Activated CD8-positive, alpha-beta T cell treated with anti-CD3 and anti-CD28 coated beads for 36 hours (primary cell): ENCODE measurements around the gene TAB3. TPM values are rescaled to one million over a fixed set of nuclear protein-coding genes. Genes with fewer than 3 reads are reported as not detected.

Source experiments
- ATAC-seq: fragments of 200-7000 bp; cut with Tn5 transposase; one replicate; pipeline ENCODE4 v1.10.0; 2021; ENCODE audit warnings: mild to moderate bottlenecking, moderate library complexity
- CTCF ChIA-PET: fragments of 350-600 bp; sonication (Branson Sonifier 250); formaldehyde crosslinking; loops from one replicate; lab custom pipeline; 2021; ENCODE audit warnings: antibody characterized with exemption; lab: Charles Lee
- POLR2A ChIA-PET: fragments of 350-600 bp; sonication (Branson Sonifier 250); formaldehyde crosslinking; loops from one replicate; lab custom pipeline; 2021; ENCODE audit warnings: antibody characterized with exemption; lab: Charles Lee
- DNase-seq: peaks from one replicate; pipeline ENCODE4 v3.0.0-alpha.2; 2020
- H3K27ac Mint-ChIP-seq: one replicate; pipeline ENCODE4 v1.8.0; 2021; ENCODE audit warnings: mild to moderate bottlenecking, mixed read lengths
- H3K27me3 Mint-ChIP-seq: one replicate; pipeline ENCODE4 v1.8.0; 2021; ENCODE audit warnings: mixed read lengths
- H3K36me3 Mint-ChIP-seq: one replicate; pipeline ENCODE4 v1.8.0; 2021; ENCODE audit warnings: low read depth, mixed read lengths
- H3K4me1 Mint-ChIP-seq: one replicate; pipeline ENCODE4 v1.8.0; 2021; ENCODE audit warnings: low read depth, mixed read lengths
- H3K4me3 Mint-ChIP-seq: one replicate; pipeline ENCODE4 v1.8.0; 2021; ENCODE audit warnings: mild to moderate bottlenecking, moderate library complexity, mixed read lengths
- H3K9me3 Mint-ChIP-seq: one replicate; pipeline ENCODE4 v1.8.0; 2021; ENCODE audit warnings: mixed read lengths
- intact Hi-C: fragments of 100-400 bp; cut with micrococcal nuclease; formaldehyde crosslinking; loops from one replicate; pipeline ENCODE4 v1.10.0; 2022
- total RNA-seq, 2 experiments: library from RNA; stranded (reverse); gene quantifications; one replicate each; pipeline ENCODE4 v1.2.3, GENCODE V29; 2021
- TF ChIP-seq, protein P1 (sequence below): fragments of 200-600 bp; IDR thresholded peaks from one replicate; pipeline ENCODE4 v1.8.0; 2022; ENCODE audit warnings: antibody characterized with exemption, mild to moderate bottlenecking

Gene TAB3
- total RNA-seq, 2 experiments from 2014 or later: 15.5 to 16.5 TPM

DNA sequence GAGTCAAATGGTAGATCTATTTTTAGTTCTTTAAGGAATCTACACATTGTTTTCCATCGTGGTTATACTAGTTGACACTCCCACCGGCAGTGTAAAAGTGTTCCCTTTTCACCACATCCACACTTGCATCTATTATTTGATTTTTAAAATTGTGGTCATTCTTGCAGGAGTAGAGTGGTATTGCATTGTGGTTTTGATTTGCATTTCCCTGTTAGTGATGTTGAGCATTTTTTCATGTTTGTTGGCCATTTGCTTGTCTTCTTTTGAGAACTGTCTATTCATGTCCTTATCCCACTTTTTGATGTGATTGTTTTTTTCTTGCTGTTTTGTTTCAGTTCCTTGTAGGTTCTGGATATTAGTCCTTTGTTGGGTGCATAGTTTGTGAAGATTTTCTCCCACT, 70.0 kb downstream of the TAB3 start:
- Mint-ChIP-seq H3K36me3 (no peaks in the 10 kb centered on the region), H3K9me3 (no peaks in the 10 kb centered on the region), H3K27me3 (no peaks in the 10 kb centered on the region), H3K4me3 (no peak overlapping the region), H3K4me1 (peaks cover 7% of the 10 kb centered on the region), H3K27ac (no peak overlapping the region)
- intact Hi-C loops: no loop called here
- ATAC-seq (no peak), DNase-seq (no peak)
- ChIA-PET CTCF (no interaction called here), POLR2A (no interaction called here)
- TF ChIP-seq, protein P1, sequence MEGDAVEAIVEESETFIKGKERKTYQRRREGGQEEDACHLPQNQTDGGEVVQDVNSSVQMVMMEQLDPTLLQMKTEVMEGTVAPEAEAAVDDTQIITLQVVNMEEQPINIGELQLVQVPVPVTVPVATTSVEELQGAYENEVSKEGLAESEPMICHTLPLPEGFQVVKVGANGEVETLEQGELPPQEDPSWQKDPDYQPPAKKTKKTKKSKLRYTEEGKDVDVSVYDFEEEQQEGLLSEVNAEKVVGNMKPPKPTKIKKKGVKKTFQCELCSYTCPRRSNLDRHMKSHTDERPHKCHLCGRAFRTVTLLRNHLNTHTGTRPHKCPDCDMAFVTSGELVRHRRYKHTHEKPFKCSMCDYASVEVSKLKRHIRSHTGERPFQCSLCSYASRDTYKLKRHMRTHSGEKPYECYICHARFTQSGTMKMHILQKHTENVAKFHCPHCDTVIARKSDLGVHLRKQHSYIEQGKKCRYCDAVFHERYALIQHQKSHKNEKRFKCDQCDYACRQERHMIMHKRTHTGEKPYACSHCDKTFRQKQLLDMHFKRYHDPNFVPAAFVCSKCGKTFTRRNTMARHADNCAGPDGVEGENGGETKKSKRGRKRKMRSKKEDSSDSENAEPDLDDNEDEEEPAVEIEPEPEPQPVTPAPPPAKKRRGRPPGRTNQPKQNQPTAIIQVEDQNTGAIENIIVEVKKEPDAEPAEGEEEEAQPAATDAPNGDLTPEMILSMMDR: no peak

DNA sequence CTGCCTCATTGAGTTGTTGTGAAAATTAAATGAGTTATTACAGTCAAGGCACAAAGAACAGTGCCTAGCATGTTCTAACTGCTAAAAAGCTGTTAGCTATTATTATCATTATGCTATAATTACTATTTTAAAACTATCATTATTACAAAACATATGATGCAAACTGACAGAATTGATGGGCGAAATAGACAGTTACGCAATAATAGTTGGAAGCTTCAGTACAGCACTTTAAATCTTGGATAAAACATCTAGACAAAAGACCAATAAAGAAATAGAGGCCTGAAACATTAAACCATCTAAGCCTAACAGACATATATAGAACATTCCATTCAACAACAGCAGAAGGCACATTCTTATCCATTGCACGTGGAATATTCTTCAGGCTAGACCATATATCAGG, 73.0 kb downstream of the TAB3 start:
- POLR2A ChIA-PET: no interaction called here

DNA sequence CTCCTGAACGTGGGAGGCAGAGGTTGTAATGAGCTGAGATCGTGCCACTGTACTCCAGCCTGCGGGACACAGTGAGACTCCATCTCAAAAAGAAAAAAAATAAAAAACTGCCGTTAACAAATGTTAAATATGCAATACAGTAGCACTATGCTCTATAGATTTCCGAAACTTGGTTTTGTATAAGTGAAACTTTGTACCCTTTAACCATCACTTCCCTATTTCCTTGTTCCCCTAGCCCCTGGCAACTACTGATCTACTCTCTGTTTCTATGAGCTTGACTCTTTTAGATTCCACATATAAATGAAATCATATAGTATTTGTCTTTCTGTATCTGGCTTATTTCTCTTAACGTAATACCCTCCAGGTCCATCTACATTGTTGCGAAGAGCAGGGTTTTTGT, 74.1 kb downstream of the TAB3 start:
- Mint-ChIP-seq H3K36me3 (no peaks in the 10 kb centered on the region), H3K27ac (no peak overlapping the region), H3K4me1 (no peaks in the 10 kb centered on the region), H3K27me3 (no peaks in the 10 kb centered on the region), H3K9me3 (no peaks in the 10 kb centered on the region), H3K4me3 (no peak overlapping the region)
- intact Hi-C loops: no loop called here
- no peak for ATAC-seq
- no peak for DNase-seq
- CTCF ChIA-PET: no interaction called here
- TF ChIP-seq, protein P1: no peak
- POLR2A ChIA-PET: no interaction called here

More for the DNA sequence above, 73.0 kb downstream of the TAB3 start:
- TF ChIP-seq, protein P1: no peak
- intact Hi-C loops: no loop called here
- Mint-ChIP-seq H3K36me3 (no peaks in the 10 kb centered on the region), H3K27me3 (no peaks in the 10 kb centered on the region), H3K4me3 (no peak overlapping the region), H3K27ac (no peak overlapping the region), H3K4me1 (no peaks in the 10 kb centered on the region), H3K9me3 (no peaks in the 10 kb centered on the region)
- no peak for DNase-seq
- CTCF ChIA-PET: no interaction called here
- no peak for ATAC-seq

DNA sequence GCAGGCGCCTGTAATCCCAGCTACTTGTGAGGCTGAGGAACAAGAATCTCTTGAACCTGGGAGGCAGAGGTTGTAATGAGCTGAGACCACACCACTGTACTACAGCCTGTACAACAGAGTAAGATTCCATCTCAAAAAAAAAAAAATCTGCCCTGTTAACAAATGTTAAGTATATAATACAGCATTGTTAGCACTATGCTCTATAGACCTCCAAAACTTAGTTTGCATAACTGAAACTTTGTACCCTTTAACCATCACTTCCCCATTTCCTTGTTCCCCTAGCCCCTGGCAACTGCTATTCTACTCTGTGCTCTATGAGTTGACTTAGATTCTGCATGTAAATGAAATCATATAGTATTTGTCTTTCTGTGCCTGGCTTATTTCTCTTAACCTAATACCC, 76.7 kb downstream of the TAB3 start:
- H3K36me3 Mint-ChIP-seq: no peaks in the 10 kb centered on the region
- H3K27me3 Mint-ChIP-seq: no peaks in the 10 kb centered on the region
- CTCF ChIA-PET: interaction anchor here (1.1 kb wide), 1 partner anchor 11 kb away, joined by 3 read pairs; no protein-coding TSS in a partner anchor
- intact Hi-C loops: no loop called here
- TF ChIP-seq, protein P1: no peak
- no peaks in the 10 kb centered on the region for H3K9me3 Mint-ChIP-seq
- POLR2A ChIA-PET: no interaction called here
- H3K4me3 Mint-ChIP-seq: no peak overlapping the region
- no peaks in the 10 kb centered on the region for H3K4me1 Mint-ChIP-seq
- H3K27ac Mint-ChIP-seq: no peak overlapping the region
- ATAC-seq (no peak), DNase-seq (no peak)

DNA sequence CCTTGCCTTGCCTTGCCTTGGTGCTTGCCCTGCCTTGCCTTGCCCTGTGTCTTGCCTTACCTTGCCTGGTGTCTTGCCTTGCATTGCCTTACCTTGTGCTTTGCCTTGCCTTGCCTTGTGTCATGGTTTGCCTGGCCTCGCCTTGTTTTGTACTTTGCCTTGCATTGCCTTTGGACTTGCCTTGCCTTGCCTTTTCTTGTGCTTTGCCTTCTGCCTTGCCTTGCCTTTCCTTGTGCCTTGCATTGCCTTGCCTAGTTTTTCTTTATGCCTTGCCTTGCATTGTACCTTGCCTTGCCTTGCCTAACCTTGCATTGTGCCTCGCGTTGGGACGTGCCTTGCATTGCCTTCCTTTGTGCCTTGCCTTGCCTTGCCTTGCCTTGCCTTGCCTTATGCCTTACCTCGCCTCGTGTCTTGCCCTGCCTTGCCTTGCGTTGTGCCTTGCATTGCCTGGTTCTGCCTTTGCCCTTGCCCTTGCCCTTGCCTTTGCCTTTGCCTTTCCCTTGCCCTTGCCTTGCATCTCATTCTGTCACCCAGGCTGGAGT, 82.8 kb downstream of the TAB3 start:
- Mint-ChIP-seq H3K27ac (no peak overlapping the region), H3K4me1 (no peaks in the 10 kb centered on the region), H3K4me3 (no peak overlapping the region), H3K9me3 (no peaks in the 10 kb centered on the region), H3K27me3 (no peaks in the 10 kb centered on the region), H3K36me3 (no peaks in the 10 kb centered on the region)
- intact Hi-C loops: no loop called here
- CTCF ChIA-PET: no interaction called here
- DNase-seq (no peak), ATAC-seq (no peak)
- TF ChIP-seq, protein P1: no peak
- POLR2A ChIA-PET: no interaction called here
